Mesenchymal stem cell (in vitro differentiated cells and primary cell): ENCODE results near the gene VSX2.
A peak's percentile ranks its signal among the peaks of the same experiment; 100 is the strongest.

Source experiments
- DNase-seq: peaks from one replicate; pipeline ENCODE4 v3.0.0-alpha.2; 2013
- H2AFZ ChIP-seq: one replicate; pipeline ENCODE4 v1.6.1; 2013; ENCODE audit warnings: low read depth, mild to moderate bottlenecking, control low read depth, inconsistent platforms, low read length, moderate library complexity
- H2AK5ac ChIP-seq: 2 replicates; pipeline ENCODE4 v1.6.1; 2013; ENCODE audit warnings: low read length, moderate library complexity, mild to moderate bottlenecking, inconsistent platforms; ENCODE audit not compliant: severe bottlenecking
- H2BK120ac ChIP-seq: one replicate; pipeline ENCODE4 v1.6.1; 2013; ENCODE audit warnings: low read depth, mild to moderate bottlenecking, inconsistent platforms, low read length, moderate library complexity
- H2BK12ac ChIP-seq, 2 experiments: one replicate each; pipeline ENCODE4 v1.6.1; 2013; ENCODE audit warnings: inconsistent platforms in 2 of 2, low read length in 2 of 2, mild to moderate bottlenecking in 2 of 2, moderate library complexity in 2 of 2, control low read depth in 1 of 2
- H2BK15ac ChIP-seq: one replicate; pipeline ENCODE4 v1.6.1; 2013; ENCODE audit warnings: mild to moderate bottlenecking, low read depth, inconsistent platforms; ENCODE audit not compliant: poor library complexity, severe bottlenecking
- H2BK5ac ChIP-seq: 2 replicates; pipeline ENCODE4 v1.6.1; 2013; ENCODE audit warnings: low read depth, mild to moderate bottlenecking, low read length, control low read depth, inconsistent platforms; ENCODE audit not compliant: poor library complexity, severe bottlenecking
- H3K14ac ChIP-seq, 2 experiments: one replicate each; pipeline ENCODE4 v1.6.1; 2013; ENCODE audit warnings: inconsistent platforms in 2 of 2, low read length in 2 of 2, control low read depth in 1 of 2, mild to moderate bottlenecking in 1 of 2, moderate library complexity in 1 of 2
- H3K18ac ChIP-seq, 2 experiments: one replicate each; pipeline ENCODE4 v1.6.1; 2013; ENCODE audit warnings: inconsistent platforms in 2 of 2, low read length in 2 of 2, control low read depth in 1 of 2, low read depth in 1 of 2, mild to moderate bottlenecking in 1 of 2
- H3K23ac ChIP-seq, 2 experiments: one replicate each; pipeline ENCODE4 v1.6.1; 2013; ENCODE audit warnings: inconsistent platforms in 2 of 2, low read length in 2 of 2, mild to moderate bottlenecking in 2 of 2, moderate library complexity in 2 of 2, control low read depth in 1 of 2
- H3K27ac ChIP-seq: 2 replicates; pipeline ENCODE4 v1.5.1; 2013; ENCODE audit warnings: mild to moderate bottlenecking, moderate library complexity, low read length, control low read depth, inconsistent platforms; ENCODE audit not compliant: poor library complexity, severe bottlenecking
- H3K27me3 ChIP-seq, 2 experiments: 2 replicates each; pipeline versions ENCODE4 v1.6.1 to v1.7.0; 2013; ENCODE audit warnings: low read length in 2 of 2, mild to moderate bottlenecking in 2 of 2, moderate library complexity in 2 of 2, control low read depth in 1 of 2, inconsistent platforms in 1 of 2; ENCODE audit not compliant: control insufficient read depth in 1 of 2, insufficient read depth in 1 of 2
- H3K36me3 ChIP-seq, 2 experiments: 2 replicates each; pipeline versions ENCODE4 v1.6.1 to v1.7.0; 2013; ENCODE audit warnings: low read length in 2 of 2, control low read depth in 1 of 2, inconsistent platforms in 1 of 2, low read depth in 1 of 2, mild to moderate bottlenecking in 1 of 2; ENCODE audit not compliant: insufficient read depth in 2 of 2, control insufficient read depth in 1 of 2
- H3K4ac ChIP-seq, 2 experiments: one replicate each; pipeline ENCODE4 v1.6.1; 2013; ENCODE audit warnings: inconsistent platforms in 2 of 2, low read length in 2 of 2, mild to moderate bottlenecking in 2 of 2, moderate library complexity in 2 of 2, control low read depth in 1 of 2, low read depth in 1 of 2
- H3K4me1 ChIP-seq: 2 replicates; pipeline ENCODE4 v1.6.1; 2013; ENCODE audit warnings: low read depth, low read length, control low read depth; ENCODE audit not compliant: control insufficient read depth, insufficient read depth
- H3K4me2 ChIP-seq: 2 replicates; pipeline ENCODE4 v1.6.1; 2013; ENCODE audit warnings: low read length, mild to moderate bottlenecking, inconsistent platforms; ENCODE audit not compliant: poor library complexity, severe bottlenecking
- H3K4me3 ChIP-seq, 2 experiments: 2 replicates each; pipeline versions ENCODE4 v1.5.1 to v1.7.0; 2013; ENCODE audit warnings: low read length in 2 of 2, mild to moderate bottlenecking in 2 of 2, control low read depth in 1 of 2, low read depth in 1 of 2; ENCODE audit not compliant: insufficient read depth in 1 of 2
- H3K79me1 ChIP-seq: replicated peaks from 2 replicates; pipeline ENCODE4 v1.6.1; 2013; ENCODE audit warnings: mild to moderate bottlenecking, control low read depth, low read length, inconsistent platforms; ENCODE audit not compliant: poor library complexity, severe bottlenecking
- H3K9ac ChIP-seq: 2 replicates; pipeline ENCODE4 v1.7.0; 2013; ENCODE audit warnings: mild to moderate bottlenecking, low read length, moderate library complexity
- H3K9me3 ChIP-seq: 2 replicates; pipeline ENCODE4 v1.7.0; 2013; ENCODE audit warnings: mild to moderate bottlenecking, low read length; ENCODE audit not compliant: control insufficient read depth
- H4K8ac ChIP-seq: one replicate; pipeline ENCODE4 v1.6.1; 2013; ENCODE audit warnings: inconsistent platforms, mild to moderate bottlenecking, low read length, moderate library complexity
- H4K91ac ChIP-seq: one replicate; pipeline ENCODE4 v1.6.1; 2013; ENCODE audit warnings: mild to moderate bottlenecking, low read length, inconsistent platforms
- WGBS: methylation state at CpG from one replicate; pipeline ENCODE4 v1.1.7; 2013; ENCODE audit warnings: mixed read lengths; 5-methylcytosine and 5-hydroxymethylcytosine counted together

The VSX2 gene

DNA sequence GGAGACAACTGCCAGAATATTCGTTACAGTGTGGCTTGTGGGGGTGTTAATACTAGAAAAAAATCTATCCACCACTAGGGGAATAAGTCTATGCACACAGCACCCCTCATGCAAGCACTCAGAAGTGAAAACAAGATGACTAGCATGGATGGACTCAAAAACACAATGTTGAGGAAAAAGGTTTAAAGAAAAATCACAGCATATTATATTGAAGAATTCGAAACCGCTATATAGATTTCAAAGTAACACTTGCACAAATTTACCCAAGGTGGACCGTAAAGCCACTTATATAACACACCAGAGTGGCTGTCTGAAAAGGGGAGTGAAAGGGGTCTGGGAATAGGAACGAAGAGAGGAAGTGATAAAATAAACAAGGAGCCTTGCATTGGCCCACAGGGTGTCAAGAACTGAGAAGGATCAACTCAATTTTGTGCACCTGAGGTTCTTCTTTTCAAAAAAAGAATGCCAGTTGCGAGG is 62.9 kb downstream of the VSX2 start:
- H3K4me3 ChIP-seq = peak overlapping the region; percentile 90 to 92
- H3K4me2 ChIP-seq = peak overlapping the region; percentile 78
- peaks cover 13 to 17% of the 10 kb centered on the region in 2 experiments for H3K36me3 ChIP-seq
- H3K27ac ChIP-seq = peak overlapping the region; percentile 49
- peaks cover 13% of the 10 kb centered on the region for H3K79me1 ChIP-seq
- H4K91ac ChIP-seq = no peak overlapping the region
- H3K18ac ChIP-seq = peak overlapping the region; percentile 50 to 96
- H3K4ac ChIP-seq = peak overlapping the region in 1 of 2 experiments; percentile 60
- no peak overlapping the region for H4K8ac ChIP-seq
- H2BK12ac ChIP-seq = no peak overlapping the region
- peak; percentile 79 for DNase-seq
- peaks cover 9% of the 10 kb centered on the region for H3K4me1 ChIP-seq
- peak overlapping the region in 1 of 2 experiments; percentile 3 for H3K14ac ChIP-seq
- 0% methylated on average over 2 of the region's 6 CpGs for WGBS
- H2BK120ac ChIP-seq = no peak overlapping the region
- no peak overlapping the region for H2AK5ac ChIP-seq
- H3K9me3 ChIP-seq = no peaks in the 10 kb centered on the region
- H2AFZ ChIP-seq = peak overlapping the region; percentile 80
- peak overlapping the region; percentile 85 for H2BK15ac ChIP-seq
- no peak overlapping the region for H3K23ac ChIP-seq
- no peak overlapping the region for H2BK5ac ChIP-seq
- peak overlapping the region; percentile 93 for H3K9ac ChIP-seq
- no peaks in the 10 kb centered on the region for H3K27me3 ChIP-seq

DNA sequence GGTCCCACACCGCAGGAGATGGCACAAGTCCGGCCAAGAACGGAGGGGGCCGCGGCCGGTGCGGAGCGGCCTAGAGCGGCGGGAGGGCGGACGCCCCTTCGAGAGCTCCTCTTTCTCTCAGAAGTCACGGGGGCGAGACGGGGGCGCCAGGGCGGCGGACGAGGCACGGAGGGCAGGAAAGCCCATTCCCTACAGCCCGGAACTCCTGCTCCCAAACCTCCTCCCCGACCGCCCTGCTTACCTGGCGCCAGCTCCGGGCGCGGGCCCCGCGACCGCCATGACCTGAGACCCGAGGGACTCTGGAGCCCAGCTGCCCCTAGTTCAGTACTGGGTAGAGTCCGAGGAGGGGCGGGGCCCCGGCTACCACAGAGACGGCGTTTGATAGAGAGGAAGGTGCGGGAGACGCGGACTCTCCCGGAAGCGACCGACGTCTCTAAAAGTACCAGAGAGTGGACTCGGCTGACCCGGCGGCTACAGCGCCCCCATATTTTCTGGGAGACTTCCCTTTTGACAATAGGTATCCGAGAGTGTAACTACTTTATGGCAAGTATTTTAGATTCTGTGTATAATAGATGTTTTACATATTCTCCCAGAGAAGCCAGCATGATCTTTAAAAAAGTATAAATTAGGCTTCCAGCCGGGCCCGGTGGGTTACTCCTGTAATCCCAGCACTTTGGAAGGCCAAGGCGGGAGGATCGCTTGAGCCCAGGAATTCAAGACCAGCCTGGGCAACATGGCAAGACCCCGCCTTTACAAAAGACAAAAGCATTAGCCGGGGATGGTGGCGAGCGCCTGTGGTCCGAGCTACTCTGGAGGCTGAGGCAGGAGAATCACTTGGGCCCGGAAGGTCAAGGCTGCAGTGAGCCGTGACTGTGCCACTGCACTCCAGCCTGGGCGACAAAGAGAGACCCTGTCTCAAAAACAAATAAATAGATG is 63.7 kb downstream of the VSX2 start, which contains the start of gene ABCD4:
TSS of gene ABCD4 (minus strand) at position 301 of the 936 bp plus-strand sequence. CDS start at position 279, 22 bp downstream.
- Histone ChIP-seq H3K4ac (peak within 1 kb of the TSS in 1 of 2 experiments; percentile 60), H3K14ac (peak within 1 kb of the TSS in 1 of 2 experiments; percentile 3), H2BK120ac (peak within 1 kb of the TSS; percentile 22), H3K4me3 (peak within 1 kb of the TSS; percentile 90 to 92), H3K9ac (peak within 1 kb of the TSS; percentile 93), H4K91ac (peak within 1 kb of the TSS; percentile 58), H3K9me3 (no peaks in the 10 kb centered on the region), H2AFZ (peak within 1 kb of the TSS; percentile 80), H2BK15ac (peak within 1 kb of the TSS; percentile 85), H3K79me1 (peaks cover 8% of the 10 kb centered on the region), H2AK5ac (no peak within 1 kb of the TSS), H3K27ac (peak within 1 kb of the TSS; percentile 49), H2BK5ac (no peak within 1 kb of the TSS), H3K27me3 (no peaks in the 10 kb centered on the region), H3K18ac (peak within 1 kb of the TSS; percentile 50 to 96), H3K4me1 (peaks cover 7% of the 10 kb centered on the region), H3K4me2 (peak within 1 kb of the TSS; percentile 78), H3K36me3 (peaks cover 8 to 11% of the 10 kb centered on the region in 2 experiments), H3K23ac (no peak within 1 kb of the TSS), H2BK12ac (no peak within 1 kb of the TSS), H4K8ac (peak within 1 kb of the TSS; percentile 87)
- 18% methylated on average over 39 of the region's 61 CpGs for WGBS
- DNase-seq = peak; percentile 91

DNA sequence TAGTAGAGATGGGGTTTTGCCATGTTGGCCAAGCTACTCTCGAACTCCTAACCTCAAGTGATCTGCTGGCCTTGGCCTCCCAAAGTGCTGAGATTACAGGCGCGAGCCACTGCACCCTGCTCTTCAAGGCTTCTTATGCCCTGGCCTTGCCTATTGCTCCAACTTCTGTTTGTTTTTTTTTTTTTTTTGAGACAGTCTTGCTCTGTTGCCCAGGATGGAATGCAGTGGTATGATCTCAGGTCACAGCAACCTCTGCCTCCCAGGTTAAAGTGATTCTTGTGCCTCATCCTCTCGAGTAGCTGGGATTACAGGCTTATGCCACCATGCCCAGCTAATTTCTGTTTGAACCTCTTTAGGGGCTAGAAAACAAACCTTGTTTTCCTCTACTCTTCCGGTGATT is 69.4 kb downstream of the VSX2 start:
- Histone ChIP-seq H4K91ac (no peak overlapping the region), H3K4ac (no peak overlapping the region), H2BK120ac (no peak overlapping the region), H3K9me3 (no peaks in the 10 kb centered on the region), H3K23ac (no peak overlapping the region), H2AK5ac (no peak overlapping the region), H4K8ac (no peak overlapping the region), H3K27me3 (peaks cover 0 to 4% of the 10 kb centered on the region in 2 experiments), H2BK5ac (no peak overlapping the region), H3K4me2 (no peak overlapping the region), H3K27ac (no peak overlapping the region), H3K4me1 (no peaks in the 10 kb centered on the region), H2AFZ (no peak overlapping the region), H3K14ac (no peak overlapping the region), H3K18ac (no peak overlapping the region), H3K79me1 (no peaks in the 10 kb centered on the region), H3K9ac (no peak overlapping the region), H3K4me3 (no peak overlapping the region), H3K36me3 (no peaks in the 10 kb centered on the region), H2BK12ac (no peak overlapping the region), H2BK15ac (no peak overlapping the region)
- WGBS = 73% methylated on average over 5 of the region's 5 CpGs
- no peak for DNase-seq
